Measurements from ENCODE around the gene RCN2. TPM values are rescaled to one million over a fixed set of nuclear protein-coding genes. Genes with fewer than 3 reads are reported as not detected.

Gene RCN2, protein sequence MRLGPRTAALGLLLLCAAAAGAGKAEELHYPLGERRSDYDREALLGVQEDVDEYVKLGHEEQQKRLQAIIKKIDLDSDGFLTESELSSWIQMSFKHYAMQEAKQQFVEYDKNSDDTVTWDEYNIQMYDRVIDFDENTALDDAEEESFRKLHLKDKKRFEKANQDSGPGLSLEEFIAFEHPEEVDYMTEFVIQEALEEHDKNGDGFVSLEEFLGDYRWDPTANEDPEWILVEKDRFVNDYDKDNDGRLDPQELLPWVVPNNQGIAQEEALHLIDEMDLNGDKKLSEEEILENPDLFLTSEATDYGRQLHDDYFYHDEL
- total RNA-seq (2021; fragmentation: NEBNext Ultra II Directional; extraction: Animal tissue kit (Norgen Biotek cat#: 25700)) (125 and 137 TPM in 2 replicates), polyA plus RNA-seq (2011; rRNA removed) (33.3 and 65.6 TPM in 2 replicates), polyA minus RNA-seq (2011; rRNA and poly(A)+ RNA removed) (19.2 and 31.9 TPM in 2 replicates)
- polyA plus RNA-seq (2011; cell fraction: cytosol; rRNA removed), result 110 TPM
- 51.3 TPM for polyA plus RNA-seq (2011; cell fraction: nucleus; rRNA removed)
- polyA plus RNA-seq (2012, experiment 1 of 2), result 66.7 to 117 TPM (median 84.6 TPM) in 4 replicates
- 38.3 TPM for polyA plus RNA-seq (2012, experiment 2 of 2)
- polyA plus RNA-seq (2013, experiment 1 of 2), result 154 TPM
- polyA plus RNA-seq (2013, experiment 2 of 2), result 174 TPM
- 39.9 TPM for polyA minus RNA-seq (2011; cell fraction: cytosol; rRNA and poly(A)+ RNA removed)
- polyA minus RNA-seq (2011; cell fraction: nucleus; rRNA and poly(A)+ RNA removed), result 29.9 TPM
- long read RNA-seq, experiment 1, full-length matches to known transcripts, result 137 of 313 reads
- long read RNA-seq, experiment 1, partial matches to known transcripts, result 119 of 313 reads
- long read RNA-seq, experiment 1, other reads (novel, unspliced or antisense), result 57 of 313 reads
- long read RNA-seq, experiment 2, partial matches to known transcripts, result 4 of 5 reads
- long read RNA-seq, experiment 2, other reads (novel, unspliced or antisense), result 1 of 5 reads

DNA sequence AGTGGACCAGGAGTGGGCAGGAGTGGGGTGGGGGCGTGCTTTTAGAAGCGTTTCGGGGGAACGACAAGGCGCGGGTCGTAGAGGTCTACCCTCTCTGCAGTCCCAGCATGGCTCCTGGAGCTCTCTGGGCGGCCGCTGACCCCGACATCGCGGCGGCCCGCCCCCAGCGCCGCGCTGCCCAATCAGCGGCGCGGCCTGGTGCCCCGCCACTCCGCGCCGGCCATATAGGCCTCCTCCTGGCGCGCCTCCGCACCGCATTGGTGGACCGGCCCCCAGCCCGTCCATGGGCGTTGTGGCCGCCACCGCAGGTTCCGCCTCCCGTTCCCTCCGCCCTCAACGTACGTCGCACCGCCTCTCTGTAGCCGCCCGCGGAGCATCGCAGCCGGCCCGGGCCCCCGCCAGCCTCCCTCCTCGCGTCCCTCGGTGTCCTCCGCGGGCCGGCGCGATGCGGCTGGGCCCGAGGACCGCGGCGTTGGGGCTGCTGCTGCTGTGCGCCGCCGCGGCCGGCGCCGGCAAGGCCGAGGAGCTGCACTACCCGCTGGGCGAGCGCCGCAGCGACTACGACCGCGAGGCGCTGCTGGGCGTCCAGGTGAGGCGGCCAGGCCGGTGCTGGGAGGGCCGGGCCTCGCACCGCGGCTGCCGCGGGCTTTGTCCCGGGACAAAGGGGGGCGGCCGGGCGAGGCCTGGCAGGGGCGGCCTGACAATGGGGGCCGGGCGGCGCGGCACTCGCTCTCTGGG, at the start of gene RCN2:
Gene RCN2, plus strand, starts transcription at position 353 of the 738 bp plus-strand sequence. Its CDS starts 93 bp downstream, at position 446.
- peaks cover 5 to 38% (median 25%) of the 10 kb centered on the region in 4 experiments; a peak in 7 of 8 replicates for H3K36me3 ChIP-seq (ENCODE audit: control insufficient read depth in 2 of 4, insufficient read depth in 4 of 4, low read length in 3 of 4)
- H3K4me3 ChIP-seq (ENCODE audit: extremely low read depth in 1 of 4, insufficient read depth in 2 of 4, low read depth in 3 of 4, low read length in 4 of 4), result peak within 1 kb of the TSS; percentile 79 to 92 (median 86)
- POLR2A ChIA-PET (ENCODE audit: partially characterized antibody), result interaction anchor here (0.6 to 2.8 kb wide), 18 partner anchors 10 to 1090 kb away, joined by 3 to 26 read pairs (median 4); partner anchors contain the start of gene SCAPER
- H3K79me1 ChIP-seq (ENCODE audit: low read depth, low read length), result no peaks in the 10 kb centered on the region
- no peak within 1 kb of the TSS for H2BK15ac ChIP-seq (ENCODE audit: low read length)
- peak within 1 kb of the TSS; percentile 27 for H3K56ac ChIP-seq (replicated peaks; ENCODE audit: insufficient read length, low read depth, low read length)
- H3K9me3 ChIP-seq (ENCODE audit: insufficient read depth in 2 of 2, low read depth in 1 of 2, low read length in 1 of 2), result no peaks in the 10 kb centered on the region
- DNase-seq (ENCODE audit: low read depth in 1 of 2, low spot score in 2 of 2) (peak; percentile 66 to 87), FAIRE-seq (no peak)
- no peak within 1 kb of the TSS for H3K4ac ChIP-seq (replicated peaks; ENCODE audit: insufficient read length, low read depth, low read length)
- H3K23me2 ChIP-seq (ENCODE audit: low read depth, low read length), result no peaks in the 10 kb centered on the region
- H4K5ac ChIP-seq (ENCODE audit: insufficient read length, low read depth, low read length), result peak within 1 kb of the TSS; percentile 91
- peak within 1 kb of the TSS; percentile 20; the same call in 1 of the 2 replicates for H2BK12ac ChIP-seq (ENCODE audit: low read depth, low read length)
- H2BK20ac ChIP-seq (ENCODE audit: low read length), result no peak within 1 kb of the TSS
- peak within 1 kb of the TSS; percentile 86 for H3K27ac ChIP-seq (ENCODE audit: low read depth, low read length)
- H3K14ac ChIP-seq (ENCODE audit: insufficient read length), result no peak within 1 kb of the TSS
- H2BK120ac ChIP-seq (replicated peaks; ENCODE audit: low read depth, low read length), result no peak within 1 kb of the TSS
- H4K20me1 ChIP-seq (replicated peaks in 1 of 2; ENCODE audit: control insufficient read depth in 1 of 2, insufficient read depth in 2 of 2, low read length in 2 of 2), result no peaks in the 10 kb centered on the region
- peak within 1 kb of the TSS; percentile 78 to 82 for H3K4me2 ChIP-seq (ENCODE audit: insufficient read depth in 1 of 2, low read depth in 2 of 2, low read length in 2 of 2)
- H3K27me3 ChIP-seq (replicated peaks in 1 of 4; ENCODE audit: control insufficient read depth in 3 of 4, extremely low read depth in 1 of 4, insufficient read depth in 3 of 4, low read length in 3 of 4), result peaks cover 0 to 1% (median 0%) of the 10 kb centered on the region in 4 experiments; a peak in 1 of 7 replicates
- H3K79me2 ChIP-seq (ENCODE audit: control insufficient read depth in 1 of 2, insufficient read depth in 2 of 2, low read length in 2 of 2), result peaks cover 0 to 28% of the 10 kb centered on the region in 2 experiments; a peak in 2 of 4 replicates
- peak within 1 kb of the TSS; percentile 98 for H4K8ac ChIP-seq (ENCODE audit: extremely low read depth, insufficient read depth, low read length)
- CTCF ChIA-PET (ENCODE audit: partially characterized antibody), result no interaction called here
- H2BK5ac ChIP-seq (ENCODE audit: low read depth, low read length), result peak within 1 kb of the TSS; percentile 61; the same call in 1 of the 2 replicates
- no peak within 1 kb of the TSS for H4K91ac ChIP-seq (replicated peaks; ENCODE audit: insufficient read length, low read length)
- H3K9ac ChIP-seq (replicated peaks in 1 of 4; ENCODE audit: extremely low read depth in 1 of 4, low read depth in 3 of 4, low read length in 3 of 4), result peak within 1 kb of the TSS; percentile 88 to 96 (median 92)
- no peak within 1 kb of the TSS for H2AK5ac ChIP-seq (ENCODE audit: low read depth, low read length)
- H3K18ac ChIP-seq (ENCODE audit: extremely low read depth, low read length), result peak within 1 kb of the TSS; percentile 72
- H3K23ac ChIP-seq (ENCODE audit: insufficient read length), result no peak within 1 kb of the TSS
- H2AFZ ChIP-seq (ENCODE audit: low read length), result peak within 1 kb of the TSS; percentile 83
- 1% methylated on average over 67 of the region's 96 CpGs; no CpG with 5 or more reads in 1 of the 2 experiments for WGBS, 2 experiments (ENCODE audit: extremely low coverage in 1 of 2, insufficient coverage in 1 of 2, insufficient read length in 1 of 2, insufficient replicate concordance in 2 of 2, low coverage in 1 of 2, low lambda C conversion rate in 2 of 2, missing lambda C conversion rate in 1 of 2)
- H3K4me1 ChIP-seq (replicated peaks in 1 of 4; ENCODE audit: control insufficient read depth in 3 of 4, insufficient read depth in 4 of 4, low read length in 3 of 4), result peaks cover 0 to 3% (median 0%) of the 10 kb centered on the region in 4 experiments; a peak in 2 of 7 replicates
- TF ChIP-seq SIRT6 (IDR thresholded peaks at IDR 0.05; ENCODE audit: low read length), result no peak
- peak; percentile 28; the same call in 1 of the 2 replicates for TF ChIP-seq RBBP5 (IDR thresholded peaks at IDR 0.05; ENCODE audit: borderline replicate concordance, low read depth, low read length)
- TF ChIP-seq JUND (IDR thresholded peaks at IDR 0.05; ENCODE audit: low read length), result no peak
- no peak for TF ChIP-seq HDAC6 (IDR thresholded peaks at IDR 0.05; ENCODE audit: low read depth, low read length)
- TF ChIP-seq TBP (IDR thresholded peaks at IDR 0.05; ENCODE audit: low read depth, low read length), result peak; percentile 73
- TF ChIP-seq GABPA (IDR thresholded peaks at IDR 0.05; ENCODE audit: borderline replicate concordance, insufficient read depth, low read length), result peak; percentile 43; the same call in 1 of the 2 replicates
- peak; percentile 84; the same call in 1 of the 2 replicates for TF ChIP-seq SP1 (IDR thresholded peaks at IDR 0.05; ENCODE audit: low read depth, low read length)
- TF ChIP-seq CBX8 (IDR thresholded peaks at IDR 0.05; ENCODE audit: borderline replicate concordance, low read depth, low read length), result no peak

Measured in H1 (cell line).